ENCODE data around the gene PDZK1.
"Not testable (repeated sequence)": the region's sequence is repeated elsewhere in the genome, so short reads cannot be mapped to it uniquely, and the experiment has no call there.

PDZK1 gene

DNA sequence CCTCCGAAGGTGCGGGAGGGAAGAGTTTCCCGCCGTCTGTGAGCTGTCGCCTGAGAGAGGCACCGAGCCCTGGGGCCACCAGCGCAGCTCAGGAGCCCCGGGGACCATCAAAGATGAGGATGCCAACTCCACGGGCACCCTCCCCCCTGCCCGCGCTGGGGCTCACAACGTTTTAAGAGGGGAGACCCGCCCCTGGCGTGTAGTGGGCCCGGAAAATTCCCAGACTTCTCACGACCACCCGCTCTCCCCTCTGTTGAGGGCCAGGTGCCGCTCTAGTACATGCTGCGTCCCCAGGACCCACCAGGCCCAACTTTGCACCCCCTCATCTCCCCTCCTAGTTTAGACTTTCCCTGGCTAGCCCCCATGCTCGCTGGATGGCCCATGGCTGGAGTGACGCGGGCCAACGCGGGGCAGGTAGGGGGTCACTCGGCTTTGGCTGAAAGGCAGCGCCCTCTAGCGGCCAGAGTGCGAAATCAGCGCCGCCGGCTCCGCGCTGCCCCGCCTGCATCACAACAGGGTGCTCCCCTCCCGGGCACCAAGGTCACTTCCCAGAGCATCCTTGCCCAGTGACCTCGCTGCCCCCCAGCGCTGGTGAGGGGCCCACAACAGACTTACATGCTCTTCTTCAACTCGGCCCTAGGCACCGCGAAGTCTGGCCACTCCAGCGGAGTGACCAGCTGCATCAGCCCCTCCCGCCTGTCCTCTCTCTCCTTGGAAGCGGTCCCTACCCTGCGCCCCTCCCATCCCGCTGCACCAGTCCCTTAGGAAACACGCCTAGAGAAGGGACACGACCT lies 13.9 kb upstream of the PDZK1 start:
- no peaks in the 10 kb centered on the region for H3K9me3 ChIP-seq (ENCODE audit: control insufficient read depth, low read length)
- no peaks in the 10 kb centered on the region for H3K4me1 ChIP-seq (ENCODE audit: control insufficient read depth, insufficient read depth, low read length)
- no peak overlapping the region for H3K4me3 ChIP-seq (ENCODE audit: low read length)
- no peak overlapping the region for H3K9ac ChIP-seq (ENCODE audit: low read length)
- H3K27me3 ChIP-seq (ENCODE audit: control insufficient read depth, insufficient read depth, low read length): peaks cover 20% of the 10 kb centered on the region
- H3K36me3 ChIP-seq (ENCODE audit: control insufficient read depth, insufficient read depth, low read length): no peaks in the 10 kb centered on the region

GRCh38 chr1:145720556-145720877 lies 13.3 kb upstream of the PDZK1 start:
- Histone ChIP-seq H3K4me1 (ENCODE audit: control insufficient read depth, insufficient read depth, low read length) (no peaks in the 10 kb centered on the region), H3K9ac (ENCODE audit: low read length) (no peak overlapping the region), H3K27me3 (ENCODE audit: control insufficient read depth, insufficient read depth, low read length) (peaks cover 20% of the 10 kb centered on the region), H3K4me3 (ENCODE audit: low read length) (no peak overlapping the region), H3K36me3 (ENCODE audit: control insufficient read depth, insufficient read depth, low read length) (no peaks in the 10 kb centered on the region), H3K9me3 (ENCODE audit: control insufficient read depth, low read length) (no peaks in the 10 kb centered on the region)

GRCh38 chr1:145719230-145720079 lies 12.3 kb upstream of the PDZK1 start, which contains the start of gene CD160:
CD160 (plus strand) TSS chr1:145719499; CDS start chr1:145728328, 8,829 bp downstream.
- Histone ChIP-seq H3K36me3 (ENCODE audit: control insufficient read depth, insufficient read depth, low read length) (no peaks in the 10 kb centered on the region), H3K27me3 (ENCODE audit: control insufficient read depth, insufficient read depth, low read length) (peaks cover 20% of the 10 kb centered on the region), H3K4me1 (ENCODE audit: control insufficient read depth, insufficient read depth, low read length) (no peaks in the 10 kb centered on the region), H3K9me3 (ENCODE audit: control insufficient read depth, low read length) (no peaks in the 10 kb centered on the region), H3K4me3 (ENCODE audit: low read length) (no peak within 1 kb of the TSS), H3K9ac (ENCODE audit: low read length) (no peak within 1 kb of the TSS)

DNA sequence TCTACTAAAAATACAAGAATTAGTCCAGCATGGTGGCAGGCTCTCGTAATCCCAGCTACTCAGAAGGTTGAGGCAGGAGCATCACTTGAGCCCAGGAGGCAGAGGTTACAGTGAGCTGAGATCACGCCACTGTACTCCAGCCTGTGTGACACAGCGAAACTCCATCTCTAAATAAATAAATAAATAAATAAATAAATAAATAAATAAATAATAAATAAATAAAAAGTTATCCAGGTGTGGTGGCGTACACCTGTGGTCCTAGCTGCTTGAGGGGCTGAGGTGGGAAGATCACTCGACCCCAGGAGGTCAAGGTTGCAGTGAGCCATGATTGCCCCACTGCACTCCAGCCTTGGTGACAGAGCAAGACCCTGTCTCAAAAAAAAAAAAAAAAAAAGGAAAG lies 11.3 kb upstream of the PDZK1 start:
- not testable (repeated sequence) for H3K4me3 ChIP-seq (ENCODE audit: low read length); H3K36me3 ChIP-seq (ENCODE audit: control insufficient read depth, insufficient read depth, low read length)

GRCh38 chr1:145717833-145718232 lies 10.7 kb upstream of the PDZK1 start:
- Histone ChIP-seq H3K9ac (ENCODE audit: low read length) (no peak overlapping the region), H3K4me3 (ENCODE audit: low read length) (no peak overlapping the region), H3K36me3 (ENCODE audit: control insufficient read depth, insufficient read depth, low read length) (no peaks in the 10 kb centered on the region), H3K27me3 (ENCODE audit: control insufficient read depth, insufficient read depth, low read length) (peaks cover 20% of the 10 kb centered on the region), H3K9me3 (ENCODE audit: control insufficient read depth, low read length) (no peaks in the 10 kb centered on the region), H3K4me1 (ENCODE audit: control insufficient read depth, insufficient read depth, low read length) (no peaks in the 10 kb centered on the region)

More for the DNA sequence above, 11.3 kb upstream of the PDZK1 start:
- H3K27me3 ChIP-seq (ENCODE audit: control insufficient read depth, insufficient read depth, low read length): peaks cover 20% of the 10 kb centered on the region
- H3K4me1 ChIP-seq (ENCODE audit: control insufficient read depth, insufficient read depth, low read length); H3K9me3 ChIP-seq (ENCODE audit: control insufficient read depth, low read length); H3K9ac ChIP-seq (ENCODE audit: low read length): not testable (repeated sequence)

DNA sequence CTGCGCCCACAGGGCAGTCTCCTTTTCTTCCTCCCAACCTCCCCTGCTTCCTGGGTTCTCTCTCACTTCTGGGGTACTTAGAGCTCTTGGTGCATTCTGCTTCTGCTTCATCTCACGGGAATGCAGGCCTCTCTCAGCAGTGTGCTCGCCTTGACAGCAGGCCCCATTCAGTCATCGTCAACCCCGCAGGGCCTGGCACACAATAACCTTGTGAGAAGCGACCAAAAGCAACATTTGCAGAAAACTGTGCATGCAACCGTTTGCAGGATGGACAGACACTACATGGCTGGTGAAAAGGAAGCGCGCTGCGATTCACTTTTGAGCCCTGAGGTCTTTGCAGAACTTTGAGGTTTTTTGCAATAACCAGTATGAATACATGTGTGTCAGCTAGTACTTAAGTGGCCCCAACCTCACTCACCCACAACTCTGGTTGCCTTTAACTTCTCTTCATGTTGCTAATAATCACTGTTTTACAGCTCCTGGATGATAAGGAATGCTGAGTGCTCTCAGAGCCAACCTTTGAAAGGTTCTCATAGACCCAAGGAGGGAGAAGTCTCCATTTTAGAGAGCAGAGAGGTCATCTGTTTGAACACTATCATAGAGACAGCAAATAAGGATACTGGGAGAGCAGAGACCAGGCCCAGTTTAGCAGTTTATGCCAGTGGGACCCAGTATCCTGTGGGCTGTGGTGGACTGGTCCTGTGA lies 9.6 kb upstream of the PDZK1 start:
- no peak overlapping the region for H3K9ac ChIP-seq (ENCODE audit: low read length)
- no peaks in the 10 kb centered on the region for H3K9me3 ChIP-seq (ENCODE audit: control insufficient read depth, low read length)
- peaks cover 19% of the 10 kb centered on the region for H3K27me3 ChIP-seq (ENCODE audit: control insufficient read depth, insufficient read depth, low read length)
- no peaks in the 10 kb centered on the region for H3K36me3 ChIP-seq (ENCODE audit: control insufficient read depth, insufficient read depth, low read length)
- H3K4me1 ChIP-seq (ENCODE audit: control insufficient read depth, insufficient read depth, low read length): no peaks in the 10 kb centered on the region
- H3K4me3 ChIP-seq (ENCODE audit: low read length): no peak overlapping the region

GRCh38 chr1:145714524-145715111 lies 7.5 kb upstream of the PDZK1 start:
- H3K4me3 ChIP-seq (ENCODE audit: low read length): no peak overlapping the region
- H3K36me3 ChIP-seq (ENCODE audit: control insufficient read depth, insufficient read depth, low read length): no peaks in the 10 kb centered on the region
- peaks cover 8% of the 10 kb centered on the region for H3K4me1 ChIP-seq (ENCODE audit: control insufficient read depth, insufficient read depth, low read length)
- peaks cover 4% of the 10 kb centered on the region for H3K27me3 ChIP-seq (ENCODE audit: control insufficient read depth, insufficient read depth, low read length)
- no peaks in the 10 kb centered on the region for H3K9me3 ChIP-seq (ENCODE audit: control insufficient read depth, low read length)
- no peak overlapping the region for H3K9ac ChIP-seq (ENCODE audit: low read length)

DNA sequence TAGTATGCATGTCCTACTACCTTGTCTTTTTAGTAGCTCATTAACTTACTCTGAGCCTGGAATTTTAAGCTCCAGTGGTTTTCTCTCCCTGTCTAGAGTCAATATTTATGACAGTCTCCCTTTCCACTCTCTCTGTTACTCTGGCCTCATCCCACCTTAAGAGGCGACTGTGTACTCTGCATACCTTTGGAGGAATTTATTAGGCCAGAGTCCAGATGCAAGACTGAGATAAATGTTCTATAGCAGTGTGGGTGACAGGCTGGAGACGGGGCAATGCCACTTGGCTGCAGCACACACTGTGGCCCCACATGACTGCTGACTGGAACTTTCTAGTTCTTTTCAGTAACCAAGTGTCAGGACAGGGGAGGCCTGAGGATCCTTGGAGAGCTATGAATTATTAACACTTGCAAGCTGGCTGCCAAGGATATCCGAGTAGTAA lies 4.1 kb upstream of the PDZK1 start:
- Histone ChIP-seq H3K27me3 (ENCODE audit: control insufficient read depth, insufficient read depth, low read length) (no peaks in the 10 kb centered on the region), H3K9ac (ENCODE audit: low read length) (no peak overlapping the region), H3K9me3 (ENCODE audit: control insufficient read depth, low read length) (no peaks in the 10 kb centered on the region), H3K36me3 (ENCODE audit: control insufficient read depth, insufficient read depth, low read length) (no peaks in the 10 kb centered on the region), H3K4me3 (ENCODE audit: low read length) (no peak overlapping the region), H3K4me1 (ENCODE audit: control insufficient read depth, insufficient read depth, low read length) (peaks cover 15% of the 10 kb centered on the region)

DNA sequence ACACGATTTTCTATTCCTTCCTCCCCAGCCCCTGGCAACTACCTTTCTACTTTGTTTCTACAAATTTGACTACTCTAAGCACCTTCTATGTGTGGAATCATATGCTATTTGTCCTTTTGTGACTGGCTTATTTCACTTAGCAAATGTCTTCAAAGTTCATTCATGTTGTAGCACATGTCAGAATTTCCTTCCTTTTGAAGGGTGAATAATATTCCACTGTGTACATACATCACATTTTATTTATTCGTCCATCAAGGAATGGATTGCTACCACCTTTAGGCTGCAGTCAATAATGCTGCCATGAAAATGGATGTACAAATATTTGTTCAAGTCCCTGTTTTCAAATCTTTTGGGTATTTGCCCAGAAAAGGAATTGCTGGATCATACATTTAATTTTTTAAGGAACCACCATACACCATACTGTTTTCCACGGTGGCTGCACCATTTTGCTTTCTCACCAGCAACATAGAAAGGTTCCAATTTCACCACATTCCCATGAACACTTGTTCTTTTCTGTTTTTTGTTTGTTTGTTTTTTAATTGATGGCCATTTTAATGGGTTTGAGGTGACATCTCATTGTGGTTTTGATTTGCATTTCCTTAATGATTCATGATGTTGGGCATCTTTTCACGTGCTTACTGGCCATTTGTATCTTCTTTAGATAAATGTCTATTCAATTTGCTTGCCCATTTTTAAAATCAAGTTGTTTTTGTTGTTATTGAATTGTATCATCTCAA lies 3.3 kb upstream of the PDZK1 start:
- H3K4me1 ChIP-seq (ENCODE audit: control insufficient read depth, insufficient read depth, low read length): peaks cover 15% of the 10 kb centered on the region

DNA sequence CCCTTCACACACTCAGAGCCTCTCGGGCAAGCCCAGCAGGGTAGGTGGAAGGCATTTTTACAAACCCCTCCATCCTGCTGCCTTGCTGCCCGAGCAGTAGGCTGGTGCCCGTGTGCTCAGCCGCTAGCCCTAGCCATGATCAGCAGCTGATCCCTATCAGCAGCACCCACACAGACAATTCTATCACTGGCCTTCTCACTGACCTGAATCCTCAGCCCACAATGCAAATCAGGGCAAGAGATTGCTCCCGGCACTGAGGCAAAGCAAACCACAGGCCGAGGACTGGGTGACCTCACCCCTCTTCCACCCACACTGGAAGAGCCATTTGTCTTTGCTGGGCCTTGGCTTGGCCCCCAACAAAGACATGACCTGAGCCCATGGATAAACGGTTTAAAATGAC lies 895 bp upstream of the PDZK1 start:
- no peak overlapping the region for H3K4me3 ChIP-seq (ENCODE audit: low read length)

More for the DNA sequence above, 3.3 kb upstream of the PDZK1 start:
- no peak overlapping the region for H3K9ac ChIP-seq (ENCODE audit: low read length)
- H3K27me3 ChIP-seq (ENCODE audit: control insufficient read depth, insufficient read depth, low read length): no peaks in the 10 kb centered on the region
- H3K9me3 ChIP-seq (ENCODE audit: control insufficient read depth, low read length): no peaks in the 10 kb centered on the region
- H3K36me3 ChIP-seq (ENCODE audit: control insufficient read depth, insufficient read depth, low read length): no peaks in the 10 kb centered on the region
- H3K4me3 ChIP-seq (ENCODE audit: low read length): no peak overlapping the region

DNA sequence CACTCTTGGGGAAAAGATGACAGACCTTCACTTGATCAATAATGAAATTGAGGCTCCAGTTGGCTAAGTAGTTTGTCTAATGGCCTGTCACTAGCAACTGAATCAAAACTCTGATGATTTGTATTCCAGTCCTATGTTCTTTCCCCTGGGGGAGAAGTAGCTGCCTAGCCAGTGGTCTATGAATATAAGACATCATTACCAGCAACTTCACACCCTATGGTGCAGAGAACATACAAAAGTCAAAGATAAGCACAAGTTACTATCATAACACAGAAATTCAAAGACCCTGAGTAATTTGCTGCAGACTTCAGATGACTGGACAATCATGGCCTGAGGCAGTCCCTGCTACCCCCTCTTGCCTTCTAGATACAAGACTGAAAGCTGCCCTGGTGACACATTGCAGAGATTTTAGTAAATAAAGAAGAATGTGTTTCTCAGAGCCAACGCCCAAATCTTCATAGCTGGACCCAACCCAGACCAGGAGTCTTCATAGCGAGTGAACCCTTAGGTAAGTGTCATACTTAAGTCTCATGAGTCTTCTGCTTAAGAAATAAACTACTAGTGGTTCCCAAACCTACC lies 993 bp downstream of the PDZK1 start:
- Histone ChIP-seq H3K9ac (ENCODE audit: low read length) (no peak overlapping the region), H3K27me3 (ENCODE audit: control insufficient read depth, insufficient read depth, low read length) (no peaks in the 10 kb centered on the region), H3K9me3 (ENCODE audit: control insufficient read depth, low read length) (no peaks in the 10 kb centered on the region), H3K36me3 (ENCODE audit: control insufficient read depth, insufficient read depth, low read length) (no peaks in the 10 kb centered on the region), H3K4me3 (ENCODE audit: low read length) (no peak overlapping the region), H3K4me1 (ENCODE audit: control insufficient read depth, insufficient read depth, low read length) (peaks cover 10% of the 10 kb centered on the region)

More for the DNA sequence above, 895 bp upstream of the PDZK1 start:
- H3K27me3 ChIP-seq (ENCODE audit: control insufficient read depth, insufficient read depth, low read length): no peaks in the 10 kb centered on the region
- no peaks in the 10 kb centered on the region for H3K36me3 ChIP-seq (ENCODE audit: control insufficient read depth, insufficient read depth, low read length)
- peaks cover 15% of the 10 kb centered on the region for H3K4me1 ChIP-seq (ENCODE audit: control insufficient read depth, insufficient read depth, low read length)
- no peak overlapping the region for H3K9ac ChIP-seq (ENCODE audit: low read length)
- no peaks in the 10 kb centered on the region for H3K9me3 ChIP-seq (ENCODE audit: control insufficient read depth, low read length)
